NCI-H2227 (cell line): ENCODE data around the gene IGDCC3.

Experiments used
- DNase-seq: peaks from one replicate; lab custom pipeline; 2025; ENCODE audit not compliant: unreplicated experiment; lab: John Stamatoyannopoulos, UW

Gene IGDCC3

DNA sequence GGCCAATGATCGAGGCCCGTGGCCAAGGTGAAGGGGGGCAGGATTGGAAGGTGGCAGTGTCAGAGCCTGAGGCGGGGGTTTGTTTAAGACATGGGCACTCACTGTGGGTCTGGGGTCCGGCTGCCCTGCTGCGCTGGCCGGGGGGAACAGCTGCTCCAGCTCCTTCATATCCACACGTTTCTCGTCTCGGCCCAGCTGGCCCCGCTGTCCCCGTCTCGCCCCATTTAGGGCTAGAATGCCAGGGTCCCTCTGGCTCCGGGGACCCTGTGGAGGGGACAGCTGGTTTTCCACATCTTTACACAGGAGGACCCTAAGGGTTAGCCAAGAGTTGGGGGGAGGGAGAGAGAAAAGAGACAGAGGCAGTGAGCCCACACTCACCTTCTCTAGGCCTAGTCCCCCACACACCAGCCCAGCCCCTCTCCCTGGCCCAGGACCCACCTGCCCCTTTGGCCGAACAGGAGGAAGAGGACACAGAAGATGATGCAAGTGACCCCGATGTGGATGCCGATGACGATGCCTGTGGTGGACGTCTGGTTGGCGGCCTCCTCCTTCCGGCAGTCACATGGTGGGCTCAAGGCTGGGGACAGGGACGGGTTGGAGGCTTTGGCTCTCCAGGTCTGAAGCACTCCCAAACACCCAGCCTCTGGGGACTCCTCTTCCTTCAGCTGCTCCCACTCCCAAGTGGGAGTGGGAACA lies 48.4 kb downstream of the IGDCC3 start:
- DNase-seq: no peak

DNA sequence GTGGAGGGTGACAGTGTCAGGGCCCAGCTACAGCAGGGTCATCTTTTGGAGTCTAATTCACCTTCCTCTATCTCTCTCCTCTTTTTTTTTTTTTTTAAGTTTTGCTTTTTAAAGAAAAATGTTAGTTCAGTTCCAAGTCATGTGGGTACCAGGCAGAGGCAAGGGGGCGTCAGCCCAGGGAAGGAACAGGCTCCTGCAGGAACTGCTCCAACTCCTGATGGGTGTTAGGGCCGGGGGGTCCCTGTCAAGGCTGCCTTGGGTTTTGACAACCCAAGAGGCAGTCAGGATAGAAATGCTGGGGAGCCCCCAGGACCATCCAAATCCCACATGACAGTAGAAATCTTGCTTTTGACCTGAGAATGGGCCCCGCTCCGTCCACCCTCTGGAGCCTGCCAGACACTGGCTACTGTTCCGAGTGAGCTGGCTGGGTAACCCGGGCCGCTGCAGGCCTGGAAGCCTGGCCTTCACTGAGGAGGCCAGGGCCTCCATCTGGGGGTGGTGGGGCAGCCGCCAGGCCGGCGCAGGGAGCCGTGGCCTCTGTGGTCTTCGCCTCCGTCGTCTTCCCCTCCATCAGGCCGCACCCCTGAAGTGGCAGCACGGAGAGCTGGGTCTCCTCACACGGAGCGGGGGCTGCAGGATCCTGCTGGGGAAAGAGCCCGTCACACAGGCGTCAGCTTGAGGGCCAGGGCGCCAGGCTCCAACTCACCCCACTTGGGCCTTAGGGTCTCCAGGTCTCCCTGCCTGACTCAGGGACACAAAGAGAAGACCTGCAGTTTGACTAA lies 49.1 kb downstream of the IGDCC3 start:
- DNase-seq: no peak

DNA sequence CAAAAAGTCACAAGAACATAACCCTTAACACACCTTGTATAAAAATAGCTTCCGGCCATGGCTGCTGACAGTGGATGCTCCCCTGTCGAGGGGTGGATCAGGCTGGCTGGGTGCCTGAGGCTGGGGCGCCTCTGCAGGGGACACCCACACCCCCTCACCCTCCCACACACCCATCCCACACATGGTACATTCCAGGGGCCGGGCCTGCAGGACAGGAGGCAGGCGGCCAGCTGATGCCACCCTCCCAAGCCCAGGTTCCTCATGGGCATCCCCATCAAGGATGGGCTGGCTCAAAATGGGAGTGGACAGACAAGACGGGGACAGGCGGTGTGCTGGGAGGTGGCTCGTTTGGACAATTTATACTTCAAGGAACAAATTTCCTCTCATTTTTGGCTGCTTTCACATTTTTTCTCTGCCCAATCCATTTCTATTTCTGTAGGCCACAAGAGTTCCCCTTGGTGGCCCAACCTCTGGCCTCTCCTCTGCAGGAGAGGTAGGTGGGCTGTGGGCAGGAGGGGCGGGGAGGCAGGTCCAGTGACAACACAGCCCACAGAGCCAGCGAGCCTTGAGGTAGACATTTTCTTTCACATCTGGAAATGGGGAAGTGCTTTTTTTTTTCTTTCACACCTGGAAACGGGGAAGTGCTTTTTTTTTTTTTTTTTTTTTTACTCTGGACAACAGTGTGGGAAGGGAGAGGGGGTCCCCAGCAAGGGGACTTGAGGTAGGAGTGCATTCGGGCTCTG lies 50.0 kb downstream of the IGDCC3 start:
- no peak for DNase-seq

DNA sequence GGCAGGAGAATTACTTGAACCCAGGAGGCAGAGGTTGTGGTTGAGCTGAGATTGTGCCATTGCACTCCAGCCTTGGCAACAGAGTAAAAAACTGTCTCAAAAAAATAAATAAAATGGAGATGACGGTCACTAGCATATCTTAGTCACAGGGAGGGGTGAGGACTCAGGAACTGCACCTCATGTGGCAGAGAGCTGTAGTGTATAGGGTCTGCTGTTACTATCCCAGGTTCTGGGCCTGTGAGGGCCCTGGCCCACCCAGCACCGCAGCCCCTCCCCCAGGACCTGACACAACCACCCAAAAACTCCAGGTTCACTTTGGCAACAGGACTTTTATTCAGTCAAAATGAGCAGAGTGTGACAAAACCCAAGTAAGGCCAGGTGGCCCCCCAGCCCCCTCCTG lies 51.0 kb downstream of the IGDCC3 start:
- no peak for DNase-seq

- no peak for DNase-seq
These were observed 51.7 kb downstream of the IGDCC3 start for GRCh38 chr15:65326117-65326526.

DNA sequence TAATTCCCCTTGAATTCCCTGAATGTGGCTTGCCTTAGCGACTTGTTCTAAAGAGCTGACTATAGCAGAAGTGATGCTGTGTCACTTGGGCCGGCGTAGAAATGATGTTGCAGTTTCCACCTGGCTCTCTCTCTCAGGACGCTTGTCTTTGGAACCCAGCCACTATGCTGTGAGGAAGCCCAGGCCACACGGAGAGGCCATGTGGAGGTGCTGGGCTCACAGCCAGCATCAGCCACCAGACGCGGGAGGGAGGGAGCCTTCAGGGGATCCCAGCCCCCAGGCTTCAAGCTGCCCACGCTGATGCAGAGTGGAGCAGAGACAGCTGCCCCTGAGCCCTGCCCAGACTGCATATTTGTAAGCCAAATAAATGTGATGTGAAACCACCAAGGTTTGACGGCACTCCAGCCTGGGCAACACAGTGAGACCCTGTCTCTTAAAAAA lies 54.7 kb downstream of the IGDCC3 start:
- DNase-seq: no peak

DNA sequence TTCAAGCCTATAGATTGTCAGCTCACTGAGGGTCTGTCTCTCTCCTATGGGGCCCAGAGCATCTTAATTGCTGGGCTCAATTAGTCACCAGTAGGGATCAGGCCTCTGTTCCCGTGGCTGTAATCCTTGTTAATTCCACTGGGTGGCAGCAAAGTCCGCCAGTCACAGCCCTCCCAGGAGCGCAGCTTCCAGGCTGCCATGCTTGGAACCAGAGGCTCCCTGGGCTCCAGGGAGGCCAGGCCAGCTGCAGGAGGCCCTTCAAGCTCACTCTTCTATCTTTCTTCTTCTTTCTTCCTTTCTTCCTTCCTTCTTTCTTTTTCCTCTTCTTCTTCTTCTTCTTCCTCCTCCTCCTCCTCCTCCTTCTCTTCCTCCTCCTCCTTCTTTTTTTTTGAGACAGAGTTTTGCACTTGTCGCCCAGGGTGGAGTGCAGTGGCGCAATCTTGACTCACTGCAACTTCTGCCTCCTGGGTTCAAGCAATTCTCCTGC lies 58.9 kb downstream of the IGDCC3 start:
- peak; percentile 79 for DNase-seq

- no peak for DNase-seq
These were observed 65.3 kb downstream of the IGDCC3 start for GRCh38 chr15:65312400-65312916.

GRCh38 chr15:65311760-65312159 lies 66.0 kb downstream of the IGDCC3 start:
- no peak for DNase-seq

DNA sequence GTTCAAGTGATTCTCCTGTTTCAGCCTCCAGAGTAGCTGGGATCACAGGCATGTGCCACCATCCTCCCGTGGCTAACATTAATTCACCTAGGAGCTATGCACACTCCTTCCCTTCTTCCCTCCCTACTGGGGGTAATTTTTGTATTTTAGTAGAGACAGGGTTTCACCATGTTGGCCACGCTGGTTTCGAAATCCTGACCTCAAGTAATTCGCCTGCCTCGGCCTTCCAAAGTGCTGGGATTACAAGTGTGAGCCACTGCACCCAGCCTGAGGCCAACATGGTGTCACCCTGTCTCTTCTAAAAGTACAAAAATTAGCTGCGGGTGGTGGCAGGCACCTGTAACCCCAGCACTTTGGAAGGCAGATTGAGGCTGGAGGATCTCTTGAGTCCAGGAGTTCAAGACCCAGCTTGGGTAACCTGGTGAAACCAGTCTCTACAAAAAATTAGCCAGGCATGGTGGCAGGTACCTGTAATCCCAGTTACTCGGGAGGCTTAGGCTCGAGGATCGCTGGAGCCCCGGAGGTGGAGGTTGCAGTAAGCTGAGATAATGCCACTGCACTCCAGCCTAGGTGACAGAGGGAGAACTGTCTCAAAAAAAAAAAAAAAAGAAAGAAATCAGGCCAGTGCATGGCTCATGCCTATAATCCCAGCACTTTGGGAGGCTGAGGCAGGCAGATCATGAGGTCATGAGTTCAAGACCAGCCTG lies 67.2 kb downstream of the IGDCC3 start:
- DNase-seq: no peak

- no peak for DNase-seq
These were observed 67.9 kb downstream of the IGDCC3 start for GRCh38 chr15:65309882-65310418.

DNA sequence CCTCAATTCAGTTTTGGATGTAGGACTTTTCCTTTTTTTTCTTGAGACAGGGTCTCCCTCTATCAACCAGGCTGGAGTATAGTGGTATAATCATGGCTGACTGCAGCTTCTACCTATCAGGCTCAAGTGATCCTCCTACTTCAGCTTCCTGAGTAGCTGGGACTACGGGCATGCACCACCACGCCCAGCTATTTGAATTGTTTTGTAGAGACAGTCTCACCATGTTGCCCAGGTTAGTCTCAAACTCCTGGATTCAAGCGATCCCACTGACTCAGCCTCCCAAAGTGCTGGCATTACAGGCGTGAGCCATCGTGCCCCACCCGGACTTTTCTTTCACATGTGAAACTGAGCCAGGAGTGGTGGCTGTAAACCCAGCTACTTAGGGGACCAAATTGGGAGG lies 69.8 kb downstream of the IGDCC3 start:
- DNase-seq: no peak

DNA sequence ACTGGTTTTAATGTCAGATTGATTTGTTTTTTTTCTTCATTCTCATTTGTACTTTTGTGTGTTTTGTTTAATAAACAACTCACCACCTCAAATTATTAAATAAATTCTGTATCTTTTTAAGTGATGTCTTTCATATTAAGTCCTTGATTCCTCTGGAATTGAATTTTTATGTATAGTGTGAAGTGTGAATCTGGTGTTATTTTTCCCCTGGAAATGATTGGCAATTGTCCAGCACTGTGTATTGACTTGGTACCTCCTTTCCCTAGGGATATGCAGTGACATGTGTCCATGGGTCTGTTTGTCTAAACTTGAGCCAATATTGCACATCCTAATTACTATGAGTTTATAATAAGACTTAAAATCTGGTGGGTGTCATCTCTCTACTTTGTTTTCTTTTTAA lies 71.3 kb downstream of the IGDCC3 start:
- no peak for DNase-seq

GRCh38 chr15:65305776-65306175 lies 72.0 kb downstream of the IGDCC3 start:
- DNase-seq: no peak

DNA sequence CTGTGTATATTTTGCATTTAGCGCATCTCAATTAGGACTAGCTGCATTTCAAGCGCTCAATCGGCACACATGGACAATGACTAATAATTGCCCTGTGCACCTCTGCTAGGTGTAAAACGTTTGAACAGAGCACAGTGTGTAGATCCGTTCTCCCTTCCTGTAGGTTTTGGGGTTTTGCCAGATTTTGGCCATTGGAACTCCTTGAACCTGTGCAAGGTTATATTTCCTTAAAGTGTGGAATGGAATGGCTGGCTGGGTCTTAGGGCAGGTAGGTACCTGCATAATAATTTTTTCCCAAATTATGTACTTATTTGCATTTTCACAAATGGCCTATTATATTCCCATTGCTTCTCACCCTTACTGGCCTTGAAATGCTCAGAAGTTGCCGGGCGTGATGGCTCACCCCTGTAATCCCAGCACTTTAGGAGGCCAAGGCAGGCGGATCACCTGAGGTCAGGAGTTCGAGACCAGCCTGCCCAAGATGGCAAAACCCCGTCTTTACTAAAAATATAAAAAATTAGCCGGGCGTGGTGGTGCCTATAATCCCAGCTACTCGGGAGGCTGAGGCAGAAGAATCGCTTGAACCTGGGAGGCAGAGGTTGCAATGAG lies 72.5 kb downstream of the IGDCC3 start:
- DNase-seq: no peak

DNA sequence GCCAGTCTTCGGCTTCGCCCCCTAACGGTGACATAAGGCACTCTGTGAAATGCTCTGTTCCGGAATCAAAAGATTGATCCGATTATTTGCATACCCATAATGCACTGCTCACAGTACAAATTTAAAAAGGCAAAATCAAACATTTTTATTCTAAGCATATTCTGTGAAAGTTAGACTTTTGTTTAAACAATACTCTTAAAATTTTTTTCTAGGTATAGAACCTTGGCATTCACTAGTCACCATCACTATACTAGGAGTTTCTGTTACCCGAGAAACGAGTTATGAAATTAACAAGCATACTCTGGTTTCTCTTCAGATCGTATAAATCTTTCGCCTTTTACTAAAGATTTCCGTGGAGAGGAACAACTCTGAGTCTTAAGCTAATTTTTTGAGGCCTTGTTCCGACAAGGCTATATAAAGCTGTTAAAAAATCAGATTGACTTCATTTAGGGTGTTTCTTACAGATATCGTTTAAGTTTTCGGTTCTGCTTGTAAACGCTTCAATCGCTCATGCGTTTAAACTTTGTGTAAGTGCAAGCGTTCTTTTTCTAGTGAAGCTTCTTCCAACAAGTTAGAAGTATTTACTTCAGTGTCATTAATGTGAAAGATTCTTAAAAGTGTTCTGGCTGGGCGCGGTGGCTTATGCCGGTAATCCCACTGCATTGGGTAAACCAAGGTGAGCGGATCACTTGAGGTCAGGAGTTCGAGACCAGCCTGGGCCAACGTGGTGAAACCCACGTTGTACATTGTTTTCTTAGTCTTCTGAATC lies 73.2 kb downstream of the IGDCC3 start, which contains the start of gene RNU5B-1:
Gene RNU5B-1 (plus strand): TSS at position 297 of the 769 bp plus-strand sequence.
- peak; percentile 89 for DNase-seq

DNA sequence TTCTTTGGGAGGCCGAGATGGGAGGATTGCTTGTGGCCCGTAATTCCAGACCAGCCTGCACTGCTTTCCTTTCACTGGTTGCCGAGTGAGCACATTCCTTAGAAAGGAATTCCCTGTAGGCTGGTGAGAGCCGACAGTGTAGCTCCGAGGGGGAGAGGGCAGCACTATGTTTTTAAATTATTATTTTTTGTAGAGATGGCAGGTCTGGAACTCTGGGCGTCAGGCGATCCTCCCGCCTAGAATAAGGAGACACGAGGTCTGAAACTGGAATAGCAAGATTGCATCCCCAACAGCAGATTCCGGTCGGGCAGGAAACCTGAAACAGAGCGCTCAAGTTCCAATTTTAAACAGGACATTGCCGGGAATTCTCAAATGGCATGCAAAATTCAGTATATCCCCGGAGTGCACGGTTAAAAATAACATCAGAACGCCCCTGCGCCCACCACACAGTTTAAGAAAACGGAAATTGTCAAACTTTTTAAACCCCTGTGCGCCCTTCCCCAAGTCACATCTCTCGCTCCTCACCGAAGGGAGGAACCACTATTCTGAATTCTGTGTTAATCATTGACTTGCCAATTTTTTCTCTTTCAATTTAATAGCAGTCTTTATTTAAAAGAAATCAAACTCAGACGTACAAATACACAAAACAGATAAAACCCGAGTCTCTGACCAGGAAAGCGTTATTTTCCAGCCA lies 74.0 kb downstream of the IGDCC3 start:
- DNase-seq: peak; percentile 34

- DNase-seq: no peak
These were observed 75.7 kb downstream of the IGDCC3 start for GRCh38 chr15:65302061-65302460.
